ENCODE measurements around the gene CYTH1. TPM values are rescaled to one million over a fixed set of nuclear protein-coding genes. Genes with fewer than 3 reads are reported as not detected.

CYTH1 gene
- total and polyA plus RNA-seq, 10 of the 15 experiments (the other 5 are each of a cell fraction or from before 2014, with no cell fraction given), result 6.6 to 188 (median 145) TPM

- TF ChIP-seq, protein P1, sequence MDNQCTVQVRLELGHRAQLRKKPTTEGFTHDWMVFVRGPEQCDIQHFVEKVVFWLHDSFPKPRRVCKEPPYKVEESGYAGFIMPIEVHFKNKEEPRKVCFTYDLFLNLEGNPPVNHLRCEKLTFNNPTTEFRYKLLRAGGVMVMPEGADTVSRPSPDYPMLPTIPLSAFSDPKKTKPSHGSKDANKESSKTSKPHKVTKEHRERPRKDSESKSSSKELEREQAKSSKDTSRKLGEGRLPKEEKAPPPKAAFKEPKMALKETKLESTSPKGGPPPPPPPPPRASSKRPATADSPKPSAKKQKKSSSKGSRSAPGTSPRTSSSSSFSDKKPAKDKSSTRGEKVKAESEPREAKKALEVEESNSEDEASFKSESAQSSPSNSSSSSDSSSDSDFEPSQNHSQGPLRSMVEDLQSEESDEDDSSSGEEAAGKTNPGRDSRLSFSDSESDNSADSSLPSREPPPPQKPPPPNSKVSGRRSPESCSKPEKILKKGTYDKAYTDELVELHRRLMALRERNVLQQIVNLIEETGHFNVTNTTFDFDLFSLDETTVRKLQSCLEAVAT (IDR thresholded peaks at IDR 0.05), result no peak
- TF ChIP-seq FOS (IDR thresholded peaks at IDR 0.05; ENCODE audit: borderline replicate concordance, extremely low read depth, insufficient read length) (no peak), CTCF (IDR thresholded peaks at IDR 0.05 in 2 of 3, conservative IDR thresholded peaks at IDR 0.05 in 1 of 3; ENCODE audit: control insufficient read depth in 2 of 3, extremely low read depth in 1 of 3, insufficient read depth in 1 of 3, low read depth in 3 of 3, low read length in 3 of 3) (no peak), YY1 (IDR thresholded peaks at IDR 0.05; ENCODE audit: low read depth, low read length) (no peak), SMAD5 (IDR thresholded peaks at IDR 0.05; ENCODE audit: low read depth) (no peak), ZBED1 (IDR thresholded peaks at IDR 0.05; ENCODE audit: borderline replicate concordance) (no peak), MYB (IDR thresholded peaks at IDR 0.05; ENCODE audit: borderline replicate concordance, low read depth, low read length) (no peak), SUZ12 (IDR thresholded peaks at IDR 0.05; ENCODE audit: unreplicated experiment) (no peak), ZSCAN29 (IDR thresholded peaks at IDR 0.05) (no peak), HDAC2 (IDR thresholded peaks at IDR 0.05) (no peak), LARP7 (IDR thresholded peaks at IDR 0.05) (no peak), NFIC (IDR thresholded peaks at IDR 0.05; ENCODE audit: low read depth, low read length) (no peak), CEBPZ (IDR thresholded peaks at IDR 0.05; ENCODE audit: low read depth, low read length) (no peak), ELK1 (IDR thresholded peaks at IDR 0.05; ENCODE audit: low read depth, low read length) (no peak), RELA (IDR thresholded peaks at IDR 0.05; ENCODE audit: borderline replicate concordance, partially characterized antibody) (no peak), NR2C2 (IDR thresholded peaks at IDR 0.05; ENCODE audit: borderline replicate concordance, control insufficient read depth, insufficient read length, low read depth) (no peak), POLR2AphosphoS5 (IDR thresholded peaks at IDR 0.05; ENCODE audit: low read length) (no peak), FOXK2 (IDR thresholded peaks at IDR 0.05) (no peak)
- Histone ChIP-seq H3K9ac (ENCODE audit: control insufficient read depth, insufficient read depth, low read length) (no peak overlapping the region), H3K79me2 (ENCODE audit: control insufficient read depth, insufficient read depth, low read length) (no peaks in the 10 kb centered on the region), H3K27me3 (replicated peaks in 1 of 2; ENCODE audit: control insufficient read depth in 2 of 2, insufficient read depth in 2 of 2, low read length in 1 of 2) (no peaks in the 10 kb centered on the region), H4K20me1 (ENCODE audit: control insufficient read depth, insufficient read depth) (no peaks in the 10 kb centered on the region), H3K4me3 (no peak overlapping the region), H2AFZ (ENCODE audit: control insufficient read depth, low read depth, low read length) (no peak overlapping the region), H3K9me3 (replicated peaks; ENCODE audit: control insufficient read depth, insufficient read depth, low read length) (no peaks in the 10 kb centered on the region), H3K36me3 (ENCODE audit: control insufficient read depth in 2 of 2, insufficient read depth in 2 of 2, low read length in 1 of 2) (no peaks in the 10 kb centered on the region), H3K4me2 (ENCODE audit: control insufficient read depth, insufficient read depth) (no peak overlapping the region), H3K4me1 (ENCODE audit: control insufficient read depth, insufficient read depth, low read length) (no peaks in the 10 kb centered on the region), H3K27ac (ENCODE audit: control insufficient read depth, insufficient read depth) (no peak overlapping the region)
- BruUV-seq (replicated peaks), result no TSS peak
- in situ Hi-C loops (cut with MboI), result no loop called here
- FAIRE-seq (no peak), DNase-seq (ENCODE audit: low read depth, low spot score) (no peak), ATAC-seq (no peak)
- CTCF ChIA-PET, result no interaction called here
- 34% methylated on average over 9 of the region's 9 CpGs for WGBS (ENCODE audit: insufficient coverage, insufficient replicate concordance, low lambda C conversion rate, missing lambda C conversion rate)
- intact Hi-C loops (cut with micrococcal nuclease; ENCODE audit: unreplicated experiment), result no loop called here
- POLR2A ChIA-PET, result interaction anchor here (0.6 kb wide), 1 partner anchor 1142 kb away, joined by 3 read pairs; no protein-coding TSS in a partner anchor
- RAD21 ChIA-PET (ENCODE audit: unreplicated experiment), result interaction anchor here (0.6 kb wide), 1 partner anchor 71 kb away, joined by 3 read pairs; no protein-coding TSS in a partner anchor
- SMC1A ChIA-PET (ENCODE audit: uncharacterized antibody, unreplicated experiment), result no interaction called here
Measured at GRCh38 chr17:78655251-78655940, 126.7 kb downstream of the CYTH1 start.

All from GM12878 (cell line).